Measurements from ENCODE around the gene TLE1.
A peak's percentile ranks its signal among the peaks of the same experiment; 100 is the strongest.
"Not testable (repeated sequence)": the region's sequence is repeated elsewhere in the genome, so short reads cannot be mapped to it uniquely, and the experiment has no call there.

TLE1 gene

GRCh38 chr9:81693671-81694378 lies 4.5 kb upstream of the TLE1 start:
- Mint-ChIP-seq H3K4me1 (ENCODE audit: low read depth) (peaks cover 19% of the 10 kb centered on the region), H3K36me3 (ENCODE audit: low read depth) (no peaks in the 10 kb centered on the region), H3K27ac (no peak overlapping the region), H3K4me3 (no peak overlapping the region), H3K9me3 (no peaks in the 10 kb centered on the region), H3K27me3 (peaks cover 15% of the 10 kb centered on the region)

- H3K27ac Mint-ChIP-seq, result peak overlapping the region; percentile 45
- no peaks in the 10 kb centered on the region for H3K36me3 Mint-ChIP-seq (ENCODE audit: low read depth)
- H3K9me3 Mint-ChIP-seq, result no peaks in the 10 kb centered on the region
- peak overlapping the region; percentile 82 for H3K4me3 Mint-ChIP-seq
- H3K27me3 Mint-ChIP-seq, result peaks cover 15% of the 10 kb centered on the region
- H3K4me1 Mint-ChIP-seq (ENCODE audit: low read depth), result peaks cover 15% of the 10 kb centered on the region
Observed at GRCh38 chr9:81690251-81690851, 1.0 kb upstream of the TLE1 start.

- peaks cover 15% of the 10 kb centered on the region for H3K4me1 Mint-ChIP-seq (ENCODE audit: low read depth)
- H3K4me3 Mint-ChIP-seq, result peak overlapping the region; percentile 85
- H3K27me3 Mint-ChIP-seq, result peaks cover 15% of the 10 kb centered on the region
- H3K9me3 Mint-ChIP-seq; H3K36me3 Mint-ChIP-seq (ENCODE audit: low read depth): not testable (repeated sequence)
- peak overlapping the region; percentile 72 for H3K27ac Mint-ChIP-seq
Observed at GRCh38 chr9:81689093-81689342, 329 bp downstream of the TLE1 start.

GRCh38 chr9:81688262-81689092 lies 870 bp downstream of the TLE1 start:
- Mint-ChIP-seq H3K27me3 (peaks cover 15% of the 10 kb centered on the region), H3K4me3 (peak overlapping the region; percentile 85), H3K4me1 (ENCODE audit: low read depth) (peaks cover 15% of the 10 kb centered on the region)
- not testable (repeated sequence) for H3K27ac Mint-ChIP-seq; H3K36me3 Mint-ChIP-seq (ENCODE audit: low read depth); H3K9me3 Mint-ChIP-seq

GRCh38 chr9:81687521-81688261 lies 1.7 kb downstream of the TLE1 start:
- Mint-ChIP-seq H3K27ac (no peak overlapping the region), H3K4me3 (no peak overlapping the region), H3K27me3 (peaks cover 15% of the 10 kb centered on the region), H3K36me3 (ENCODE audit: low read depth) (no peaks in the 10 kb centered on the region), H3K9me3 (no peaks in the 10 kb centered on the region), H3K4me1 (ENCODE audit: low read depth) (peaks cover 15% of the 10 kb centered on the region)

GRCh38 chr9:81686614-81687520 lies 2.5 kb downstream of the TLE1 start:
- H3K27me3 Mint-ChIP-seq, result peaks cover 19% of the 10 kb centered on the region
- H3K4me3 Mint-ChIP-seq, result no peak overlapping the region
- no peak overlapping the region for H3K27ac Mint-ChIP-seq

GRCh38 chr9:81685763-81686613 lies 3.4 kb downstream of the TLE1 start:
- H3K27ac Mint-ChIP-seq, result no peak overlapping the region
- peaks cover 23% of the 10 kb centered on the region for H3K27me3 Mint-ChIP-seq
- H3K36me3 Mint-ChIP-seq (ENCODE audit: low read depth), result no peaks in the 10 kb centered on the region
- H3K4me3 Mint-ChIP-seq, result no peak overlapping the region
- no peaks in the 10 kb centered on the region for H3K9me3 Mint-ChIP-seq
- H3K4me1 Mint-ChIP-seq (ENCODE audit: low read depth), result peaks cover 15% of the 10 kb centered on the region

More at GRCh38 chr9:81686614-81687520, 2.5 kb downstream of the TLE1 start:
- no peaks in the 10 kb centered on the region for H3K9me3 Mint-ChIP-seq
- H3K4me1 Mint-ChIP-seq (ENCODE audit: low read depth), result peaks cover 15% of the 10 kb centered on the region
- H3K36me3 Mint-ChIP-seq (ENCODE audit: low read depth), result no peaks in the 10 kb centered on the region

- H3K27ac Mint-ChIP-seq, result no peak overlapping the region
- no peaks in the 10 kb centered on the region for H3K9me3 Mint-ChIP-seq
- no peak overlapping the region for H3K4me3 Mint-ChIP-seq
- H3K4me1 Mint-ChIP-seq (ENCODE audit: low read depth), result peaks cover 6% of the 10 kb centered on the region
- no peaks in the 10 kb centered on the region for H3K36me3 Mint-ChIP-seq (ENCODE audit: low read depth)
- H3K27me3 Mint-ChIP-seq, result peaks cover 20% of the 10 kb centered on the region
Observed at GRCh38 chr9:81684635-81685034, 4.7 kb downstream of the TLE1 start.

- no peak overlapping the region for H3K27ac Mint-ChIP-seq
Observed at GRCh38 chr9:81683704-81684103, 5.6 kb downstream of the TLE1 start.

GRCh38 chr9:81683238-81683637 lies 6.1 kb downstream of the TLE1 start:
- H3K36me3 Mint-ChIP-seq (ENCODE audit: low read depth), result no peaks in the 10 kb centered on the region
- H3K4me1 Mint-ChIP-seq (ENCODE audit: low read depth), result peaks cover 2% of the 10 kb centered on the region
- no peak overlapping the region for H3K4me3 Mint-ChIP-seq
- H3K9me3 Mint-ChIP-seq, result no peaks in the 10 kb centered on the region
- H3K27ac Mint-ChIP-seq, result no peak overlapping the region
- peaks cover 21% of the 10 kb centered on the region for H3K27me3 Mint-ChIP-seq

More at GRCh38 chr9:81683704-81684103, 5.6 kb downstream of the TLE1 start:
- Mint-ChIP-seq H3K4me1 (ENCODE audit: low read depth) (peaks cover 2% of the 10 kb centered on the region), H3K9me3 (no peaks in the 10 kb centered on the region), H3K36me3 (ENCODE audit: low read depth) (no peaks in the 10 kb centered on the region), H3K4me3 (no peak overlapping the region), H3K27me3 (peaks cover 21% of the 10 kb centered on the region)

- Mint-ChIP-seq H3K27me3 (peaks cover 21% of the 10 kb centered on the region), H3K4me3 (peak overlapping the region; percentile 19), H3K4me1 (ENCODE audit: low read depth) (peaks cover 2% of the 10 kb centered on the region), H3K36me3 (ENCODE audit: low read depth) (no peaks in the 10 kb centered on the region), H3K9me3 (no peaks in the 10 kb centered on the region), H3K27ac (no peak overlapping the region)
Observed at GRCh38 chr9:81682797-81683196, 6.5 kb downstream of the TLE1 start.

- Mint-ChIP-seq H3K36me3 (ENCODE audit: low read depth) (no peaks in the 10 kb centered on the region), H3K4me1 (ENCODE audit: low read depth) (peaks cover 1% of the 10 kb centered on the region), H3K4me3 (peak overlapping the region; percentile 19), H3K27me3 (peaks cover 21% of the 10 kb centered on the region), H3K27ac (no peak overlapping the region), H3K9me3 (no peaks in the 10 kb centered on the region)
Observed at GRCh38 chr9:81682177-81682576, 7.2 kb downstream of the TLE1 start.

GRCh38 chr9:81680506-81680905 lies 8.8 kb downstream of the TLE1 start:
- H3K27ac Mint-ChIP-seq, result no peak overlapping the region
- H3K27me3 Mint-ChIP-seq, result peaks cover 21% of the 10 kb centered on the region
- H3K4me3 Mint-ChIP-seq, result no peak overlapping the region
- no peaks in the 10 kb centered on the region for H3K4me1 Mint-ChIP-seq (ENCODE audit: low read depth)
- no peaks in the 10 kb centered on the region for H3K36me3 Mint-ChIP-seq (ENCODE audit: low read depth)
- no peaks in the 10 kb centered on the region for H3K9me3 Mint-ChIP-seq

Data from stimulated activated naive CD8-positive, alpha-beta T cell treated with anti-CD3 and anti-CD28 coated beads, Interleukin-15, Interleukin-2, amounts not matched to agents 100 ng/mL and 50 ng/mL, for 24 hours (primary cell).